ENCODE measurements around the gene GPR107.
"Not testable (repeated sequence)": the region's sequence is repeated elsewhere in the genome, so short reads cannot be mapped to it uniquely, and the experiment has no call there.

The GPR107 gene

DNA sequence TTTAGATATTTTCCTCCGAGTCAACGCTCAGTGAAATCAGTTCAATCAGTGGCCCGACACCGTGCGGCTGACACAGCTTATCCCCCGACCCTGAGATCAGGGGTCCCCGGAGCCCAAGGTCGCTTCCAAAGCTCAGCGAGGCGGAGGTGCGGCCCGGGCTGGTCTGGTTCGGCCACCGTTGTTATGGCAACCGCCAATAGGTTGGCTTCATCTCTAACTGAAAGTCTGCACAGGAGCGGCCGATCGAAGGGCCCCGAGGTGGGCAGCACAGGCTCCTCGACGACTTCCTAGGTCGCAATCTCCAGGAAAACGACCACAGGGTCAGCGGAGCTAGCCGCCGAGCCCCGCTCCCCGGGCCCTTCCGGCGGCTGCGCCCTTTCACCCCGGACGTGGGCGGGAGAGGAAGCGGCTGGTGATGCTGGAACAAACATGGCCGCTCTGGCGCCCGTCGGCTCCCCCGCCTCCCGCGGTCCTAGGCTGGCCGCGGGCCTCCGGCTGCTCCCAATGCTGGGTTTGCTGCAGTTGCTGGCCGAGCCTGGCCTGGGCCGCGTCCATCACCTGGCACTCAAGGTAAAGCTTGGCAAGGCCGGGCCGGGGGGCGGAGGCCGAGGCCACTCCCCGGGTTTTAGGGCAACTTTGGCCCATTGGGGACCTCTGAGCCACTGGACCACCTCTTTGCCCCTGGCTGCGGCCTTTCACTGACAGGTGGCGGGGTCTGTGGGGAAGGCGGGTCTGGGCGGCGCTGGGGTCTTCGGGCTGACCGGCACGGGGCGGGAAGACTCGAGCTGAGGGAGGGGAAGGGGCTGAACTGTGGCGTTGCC is at the start of gene GPR107:
GPR107 (plus strand) TSS at position 403 of the 821 bp plus-strand sequence; CDS start at position 430, 27 bp downstream.
- DNase-seq: peak; percentile 77

DNA sequence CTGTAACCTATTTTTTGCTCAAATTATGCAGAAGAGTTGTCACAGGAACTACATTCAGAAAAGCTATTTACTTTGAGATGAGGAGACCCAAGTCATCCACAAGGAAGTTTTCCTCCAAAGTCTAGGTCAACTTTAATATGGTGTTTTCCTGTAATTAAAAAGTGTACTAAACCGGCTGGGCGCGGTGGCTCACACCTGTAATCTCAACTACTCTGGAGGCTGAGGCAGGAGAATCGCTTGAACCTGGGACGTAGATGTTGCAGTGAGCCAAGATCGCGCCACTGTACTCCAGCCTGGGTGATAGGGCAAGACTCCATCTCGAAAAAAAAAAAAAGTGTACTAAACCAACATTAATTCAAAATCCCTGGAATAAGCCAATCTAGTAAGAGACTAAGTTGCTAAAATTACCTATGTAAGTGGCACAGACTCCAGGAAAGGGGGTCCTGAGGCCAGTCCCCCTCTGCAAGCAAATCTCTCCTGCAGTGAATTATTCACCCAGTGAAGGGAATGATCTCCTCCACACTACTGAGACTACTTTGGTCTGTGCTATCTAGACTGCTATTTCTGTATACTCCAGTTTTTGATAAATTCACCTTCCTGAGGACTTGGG is 49.7 kb upstream of the GPR107 start:
- no peak for DNase-seq

DNA sequence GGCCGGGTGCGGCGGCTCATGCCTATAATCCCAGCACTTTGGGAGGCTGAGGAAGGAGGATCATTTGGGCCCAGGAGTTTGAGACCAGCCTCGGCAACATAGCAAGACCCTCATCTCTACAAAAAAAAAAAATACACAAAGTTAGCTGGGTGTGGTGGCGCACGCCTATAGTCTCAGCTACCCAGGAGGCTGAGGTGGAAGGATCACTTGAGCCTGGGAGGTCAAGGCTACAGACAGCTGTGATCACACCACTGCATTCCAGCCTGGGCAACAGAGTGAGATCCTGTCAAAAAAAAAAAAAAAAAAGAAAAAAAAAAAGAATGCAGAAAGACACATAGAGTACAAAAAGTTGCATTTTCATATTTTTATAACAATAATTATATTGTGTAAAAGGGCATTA is 46.8 kb upstream of the GPR107 start:
- not testable (repeated sequence) for DNase-seq

DNA sequence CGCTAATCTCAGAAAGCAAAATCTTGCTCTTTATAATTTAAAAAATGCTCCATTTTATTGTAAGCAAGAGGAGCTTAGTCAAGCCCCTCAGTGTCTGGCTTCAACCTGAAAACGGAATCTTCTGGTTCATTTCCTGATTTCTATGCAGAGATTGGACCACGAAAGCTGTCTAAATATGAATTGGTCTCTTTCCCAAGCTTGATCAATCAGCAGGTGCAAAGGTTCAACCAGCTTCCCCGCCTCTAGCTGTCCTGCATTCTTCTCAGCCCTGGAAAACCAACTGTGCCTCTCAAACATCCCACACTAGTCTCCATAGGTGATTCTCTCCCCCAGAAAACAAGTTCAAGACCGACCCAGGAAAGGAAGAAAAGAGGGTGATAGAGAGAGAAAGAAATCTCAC is 45.2 kb upstream of the GPR107 start:
- no peak for DNase-seq

DNA sequence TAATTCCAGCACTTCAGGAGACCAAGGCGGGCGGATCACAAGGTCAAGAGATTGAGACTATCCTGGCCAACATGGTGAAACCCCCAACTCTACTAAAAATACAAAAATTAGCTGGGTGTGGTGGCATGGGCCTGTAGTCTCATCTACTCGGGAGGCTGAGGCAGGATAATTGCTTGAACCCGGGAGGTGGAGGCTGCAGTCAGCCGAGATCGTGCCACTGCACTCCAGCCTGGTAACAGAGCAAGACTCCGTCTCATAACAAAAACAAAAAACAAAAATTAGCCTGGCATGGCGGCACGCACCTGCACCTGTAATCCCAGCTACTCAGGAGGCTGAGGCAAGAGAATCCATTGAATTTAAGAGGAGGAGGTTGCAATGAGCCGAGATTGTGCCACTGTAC is 44.2 kb upstream of the GPR107 start:
- DNase-seq: not testable (repeated sequence)

DNA sequence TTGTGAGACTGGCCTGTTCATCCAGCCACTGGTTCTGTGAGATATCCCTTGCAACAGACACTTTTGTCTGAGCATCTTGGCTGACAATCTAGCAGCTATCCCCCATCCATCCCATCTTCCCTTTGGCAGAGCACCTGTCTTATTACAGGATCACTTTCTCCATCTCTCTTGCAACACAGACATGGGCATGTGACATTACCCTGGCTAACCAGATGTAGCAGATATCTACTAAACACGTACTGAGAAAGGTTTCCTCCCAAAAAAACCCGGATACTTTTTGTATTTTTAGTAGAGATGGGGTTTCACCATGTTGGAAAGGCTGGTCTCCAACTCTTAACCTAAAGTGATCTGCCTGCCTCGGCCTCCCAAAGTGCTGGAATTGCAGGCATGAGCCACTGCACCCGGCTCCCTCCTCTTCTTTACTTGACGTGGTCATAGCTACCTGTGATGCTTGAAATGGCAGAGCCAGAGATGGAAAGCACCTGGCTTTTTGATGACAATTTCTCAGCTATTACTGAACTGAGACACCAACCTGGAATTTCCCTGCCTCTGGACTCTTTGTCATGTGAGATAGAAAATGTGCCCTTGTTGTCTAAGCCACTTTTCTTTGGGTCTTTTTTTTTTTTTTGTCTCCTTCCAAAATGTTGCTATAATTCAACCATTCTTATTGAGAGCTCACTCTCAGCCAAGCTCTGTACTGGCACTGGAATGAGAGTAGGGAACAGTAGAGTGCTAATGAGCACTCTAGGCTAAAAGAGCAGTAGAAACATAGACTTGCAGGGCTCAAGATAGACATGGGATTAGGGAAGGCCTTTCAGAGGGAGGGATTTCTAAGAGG is 43.3 kb upstream of the GPR107 start:
- no peak for DNase-seq

DNA sequence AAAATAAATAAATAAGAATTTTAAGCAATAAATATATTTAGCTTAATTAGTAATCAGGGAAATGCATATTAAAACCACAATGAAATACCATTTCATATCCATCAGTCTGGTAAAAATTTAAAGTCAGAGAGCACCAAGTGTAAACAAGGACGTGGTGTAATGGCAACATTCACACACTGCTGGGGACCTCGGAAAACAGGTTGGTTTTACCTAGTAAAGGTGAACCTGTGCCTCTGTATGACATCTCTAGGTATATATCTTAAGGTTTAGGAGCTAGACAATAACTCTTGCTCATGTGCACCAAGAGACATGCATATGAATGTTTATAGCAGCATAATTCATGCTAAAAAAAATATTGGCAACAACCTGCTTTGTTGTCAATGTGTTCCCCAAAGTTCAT is 40.4 kb upstream of the GPR107 start:
- no peak for DNase-seq

DNA sequence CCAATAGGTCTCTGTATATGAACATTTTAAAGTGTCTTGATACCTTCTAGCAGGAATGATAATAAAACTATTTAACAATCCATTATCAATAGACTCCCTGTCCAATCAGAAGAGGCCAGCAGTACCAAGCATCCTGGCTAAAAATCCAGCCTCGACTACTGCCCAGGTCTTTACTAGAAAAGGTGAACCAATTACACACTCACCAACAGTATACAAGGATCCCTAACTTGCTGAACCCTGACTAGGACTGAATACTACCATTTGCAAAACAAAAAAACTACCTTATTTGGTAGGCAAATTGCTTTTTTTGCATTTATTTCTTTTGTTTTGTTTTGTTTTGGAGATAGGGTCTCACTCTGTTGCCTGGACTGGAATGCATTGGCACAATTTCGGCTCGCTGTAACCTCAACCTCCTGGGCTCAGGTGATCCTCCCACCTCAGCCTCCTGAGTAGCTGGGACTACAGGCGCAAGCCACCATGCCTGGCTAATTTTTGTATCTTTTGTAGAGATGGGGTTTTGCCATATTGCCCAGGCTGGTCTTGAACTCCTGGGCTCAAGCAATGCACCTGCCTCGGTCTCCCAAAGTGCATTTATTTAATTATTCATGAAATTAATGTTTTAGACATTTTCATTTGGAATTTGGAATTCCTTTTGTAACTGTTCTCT is 38.2 kb upstream of the GPR107 start:
- no peak for DNase-seq

DNA sequence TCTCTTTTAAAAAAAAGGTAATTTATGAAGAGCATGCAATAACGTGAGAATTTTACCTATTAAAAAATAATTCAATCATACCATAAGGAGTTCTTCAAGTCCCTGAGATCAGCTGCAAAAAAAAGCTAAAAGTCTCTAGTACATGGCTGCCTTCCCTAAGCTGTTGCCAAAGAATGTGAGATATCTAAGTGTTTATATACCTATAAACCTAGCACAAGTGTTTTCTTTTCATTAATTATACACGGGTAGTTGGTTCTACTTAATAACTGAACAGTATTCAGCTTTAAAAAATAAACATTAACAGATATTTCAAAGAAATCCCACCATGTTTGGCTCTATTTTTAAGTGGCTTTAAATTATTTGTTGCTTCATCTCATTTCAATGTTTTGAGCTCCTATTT is 36.6 kb upstream of the GPR107 start:
- no peak for DNase-seq

DNA sequence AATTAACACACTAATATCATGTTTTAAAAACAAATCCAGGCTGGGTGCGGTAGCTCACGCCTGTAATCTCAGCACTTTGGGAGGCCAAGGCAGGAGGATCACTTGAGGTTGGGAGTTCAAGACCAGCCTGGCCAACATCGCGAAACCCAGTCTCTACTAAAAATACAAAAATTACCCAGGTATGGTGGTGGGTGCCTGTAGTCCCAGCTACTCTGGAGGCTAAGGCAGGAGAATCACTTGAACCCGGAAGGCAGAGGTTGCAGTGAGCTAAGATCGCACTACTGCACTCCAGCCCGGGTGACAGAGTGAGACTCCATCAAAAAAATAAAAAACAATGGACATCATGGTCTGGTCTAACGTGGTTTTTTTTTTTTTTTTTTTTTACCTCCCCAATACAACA is 36.2 kb upstream of the GPR107 start:
- DNase-seq: not testable (repeated sequence)

DNA sequence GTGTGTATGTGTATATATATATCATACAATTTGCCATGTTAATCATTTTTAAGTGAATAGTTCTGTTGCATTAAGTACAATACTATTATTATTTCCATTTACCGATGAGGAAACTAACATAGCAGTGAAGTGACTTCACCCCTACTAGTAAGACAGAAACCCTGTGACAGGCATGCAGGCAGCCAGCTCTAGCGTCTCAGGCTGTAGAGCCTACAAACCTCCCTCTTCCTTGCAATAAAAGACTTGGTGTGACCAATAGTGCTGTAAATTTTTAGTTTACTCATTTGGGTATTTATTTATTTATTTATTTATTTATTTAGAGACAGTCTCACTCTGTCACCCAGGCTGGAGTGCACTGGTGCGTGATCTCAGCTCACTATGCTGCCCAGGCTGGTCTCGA is 35.4 kb upstream of the GPR107 start:
- DNase-seq: no peak

DNA sequence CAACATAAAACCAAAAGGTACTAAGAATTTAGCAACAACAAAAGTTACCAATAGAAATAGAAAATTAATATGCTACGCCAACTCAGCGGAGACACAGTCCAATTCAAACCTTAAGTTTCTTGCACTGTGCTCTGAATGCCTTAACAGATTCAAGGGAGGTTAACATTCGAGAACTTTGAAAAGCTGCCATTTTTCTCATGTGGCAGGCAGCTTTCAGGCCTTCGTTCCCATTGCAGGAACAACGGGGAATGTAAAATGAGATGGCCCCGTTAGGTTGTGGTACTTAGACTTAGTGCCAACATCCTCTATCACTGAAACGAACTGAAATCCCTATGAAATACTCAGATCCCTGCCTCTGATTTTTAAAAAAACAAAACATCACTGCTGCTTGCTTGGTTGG is 33.1 kb upstream of the GPR107 start:
- DNase-seq: no peak

DNA sequence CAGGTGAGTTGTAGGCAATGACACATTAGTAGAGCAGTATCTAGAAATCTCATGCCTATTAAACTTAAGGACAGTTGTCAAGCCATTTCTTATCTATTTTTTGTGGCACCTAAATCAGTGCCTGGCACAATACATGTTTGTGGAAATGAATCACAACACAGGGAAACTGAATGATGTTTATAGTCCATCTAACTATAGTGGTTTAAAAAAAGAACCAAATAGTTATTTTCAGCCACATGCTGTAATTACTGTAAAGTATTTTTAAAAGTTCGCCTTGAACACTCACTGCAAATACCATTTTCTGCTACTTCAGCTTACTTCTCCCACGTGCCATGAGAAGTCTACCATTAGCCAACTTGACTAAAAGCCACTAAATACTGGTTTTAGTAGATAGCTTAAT is 32.6 kb upstream of the GPR107 start:
- no peak for DNase-seq

DNA sequence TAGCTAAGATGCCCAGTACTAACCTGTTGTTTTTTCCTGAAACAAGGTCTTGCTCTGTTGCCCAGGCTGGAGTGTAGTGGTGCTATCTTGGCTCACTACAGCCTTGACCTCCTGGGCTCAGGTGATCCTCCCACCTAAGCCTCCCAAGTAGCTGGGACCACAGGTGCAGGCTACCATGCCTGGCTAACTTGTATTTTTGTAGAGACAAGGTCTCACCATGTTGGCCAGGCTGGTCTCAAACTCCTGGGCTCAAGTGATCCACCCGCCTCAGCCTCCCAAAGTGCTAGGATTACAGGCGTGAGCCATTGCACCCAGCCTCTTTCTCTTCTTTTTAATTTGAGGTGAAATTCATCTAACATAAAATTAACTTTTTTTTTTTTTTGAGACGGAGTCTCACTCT is 31.9 kb upstream of the GPR107 start:
- not testable (repeated sequence) for DNase-seq

DNA sequence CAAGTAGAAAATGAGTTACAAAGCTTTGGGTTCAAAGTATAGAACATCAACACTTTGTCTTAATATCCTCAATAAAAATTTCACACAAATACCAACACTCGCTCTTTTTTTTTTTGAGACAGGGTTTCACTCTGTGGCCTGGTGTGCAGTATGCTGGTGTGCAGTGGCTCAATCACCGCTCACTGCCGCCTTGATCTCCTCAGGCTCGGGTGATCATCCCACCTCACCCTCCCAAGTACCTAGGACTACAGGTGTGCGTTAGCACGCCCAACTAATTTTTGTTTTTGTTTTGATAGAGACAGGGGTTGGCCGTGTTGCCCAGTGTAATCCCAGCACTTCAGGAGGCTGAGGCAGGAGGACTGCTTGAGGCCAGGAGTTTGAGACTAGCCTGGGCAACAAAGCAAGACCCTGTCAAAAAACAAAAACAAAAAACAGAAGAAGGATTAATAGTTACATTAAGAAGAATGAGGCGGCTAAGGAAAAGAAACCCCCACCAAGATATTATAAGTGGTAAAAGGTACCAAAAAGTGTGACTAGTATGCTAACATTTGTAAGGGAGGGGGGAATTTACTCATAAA is 31.1 kb upstream of the GPR107 start:
- DNase-seq: no peak

DNA sequence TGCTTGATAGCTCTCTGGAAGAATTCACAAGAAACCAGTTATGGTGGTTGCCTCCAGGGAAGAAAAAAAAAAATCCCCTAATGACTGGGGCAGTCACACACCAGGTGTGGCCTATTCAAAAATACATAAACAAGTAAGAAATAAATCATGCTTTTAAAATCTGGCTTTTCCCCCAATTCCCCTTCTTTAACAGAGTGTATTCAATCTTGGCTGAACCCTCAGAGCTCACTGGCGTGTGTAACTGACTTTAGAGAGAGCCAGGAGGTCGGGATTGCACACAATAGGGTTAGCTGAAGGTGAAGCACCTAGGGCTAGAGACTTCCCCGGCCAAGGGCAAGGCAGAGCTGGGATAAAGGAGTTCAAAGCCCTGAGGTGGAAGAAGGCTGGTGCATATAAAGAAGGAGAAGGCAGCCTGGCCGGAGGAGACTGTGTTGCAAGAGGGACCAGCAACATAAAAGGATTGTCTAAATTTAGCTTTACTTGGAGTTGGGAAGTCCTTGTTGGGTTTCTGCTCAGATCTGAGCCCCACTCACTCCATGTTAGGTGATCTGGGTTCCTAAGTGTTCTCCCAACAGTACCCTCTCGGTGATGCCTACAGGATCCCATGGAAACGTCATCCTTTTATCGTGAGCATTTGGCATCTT is 30.4 kb upstream of the GPR107 start:
- no peak for DNase-seq

DNA sequence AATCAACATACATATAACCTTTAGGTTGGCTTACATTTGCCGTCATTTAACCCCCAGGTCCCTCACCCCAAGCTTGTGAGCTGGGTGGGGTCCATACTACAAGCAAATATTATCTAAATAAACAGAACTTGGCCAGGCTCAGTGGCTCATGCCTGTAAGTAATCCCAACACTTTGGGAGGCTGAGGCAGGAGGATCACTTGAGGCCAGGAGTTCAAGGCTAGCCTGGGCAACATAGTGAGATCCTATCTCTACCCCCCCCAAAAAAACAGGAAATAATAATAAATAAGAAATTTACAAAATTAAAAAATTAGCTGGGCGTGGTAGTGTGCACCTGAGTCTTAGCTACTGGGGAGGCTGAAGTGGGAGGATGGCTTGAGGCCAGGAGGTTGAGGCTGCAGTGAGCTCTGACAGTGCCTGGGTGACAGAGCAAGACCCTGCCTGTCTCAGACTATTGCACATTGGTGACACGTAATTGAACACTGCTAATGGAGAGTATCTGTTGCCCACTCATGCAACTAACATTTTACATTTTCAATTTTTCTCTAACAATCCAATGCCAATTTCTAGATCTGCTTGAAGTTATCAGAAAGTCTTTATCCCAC is 29.6 kb upstream of the GPR107 start:
- no peak for DNase-seq

DNA sequence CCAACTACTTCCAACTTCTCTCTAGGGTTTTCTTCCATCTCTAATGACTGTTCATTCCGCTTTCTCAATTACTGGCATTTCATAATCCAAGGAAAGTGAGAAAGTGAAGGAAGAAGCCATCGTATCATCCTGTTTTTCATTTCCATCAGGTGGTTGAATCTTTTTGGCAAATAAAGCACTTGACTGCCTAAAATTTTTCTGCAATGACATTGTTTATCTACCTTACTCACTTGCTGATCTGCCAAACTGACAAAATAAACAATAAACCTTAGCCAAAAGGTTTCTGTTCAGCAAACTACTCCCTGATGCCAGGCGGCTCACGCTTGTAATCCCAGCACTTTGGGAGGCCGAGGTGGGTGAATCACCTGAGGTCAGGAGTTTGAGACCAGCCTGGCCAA is 29.1 kb upstream of the GPR107 start:
- DNase-seq: no peak

DNA sequence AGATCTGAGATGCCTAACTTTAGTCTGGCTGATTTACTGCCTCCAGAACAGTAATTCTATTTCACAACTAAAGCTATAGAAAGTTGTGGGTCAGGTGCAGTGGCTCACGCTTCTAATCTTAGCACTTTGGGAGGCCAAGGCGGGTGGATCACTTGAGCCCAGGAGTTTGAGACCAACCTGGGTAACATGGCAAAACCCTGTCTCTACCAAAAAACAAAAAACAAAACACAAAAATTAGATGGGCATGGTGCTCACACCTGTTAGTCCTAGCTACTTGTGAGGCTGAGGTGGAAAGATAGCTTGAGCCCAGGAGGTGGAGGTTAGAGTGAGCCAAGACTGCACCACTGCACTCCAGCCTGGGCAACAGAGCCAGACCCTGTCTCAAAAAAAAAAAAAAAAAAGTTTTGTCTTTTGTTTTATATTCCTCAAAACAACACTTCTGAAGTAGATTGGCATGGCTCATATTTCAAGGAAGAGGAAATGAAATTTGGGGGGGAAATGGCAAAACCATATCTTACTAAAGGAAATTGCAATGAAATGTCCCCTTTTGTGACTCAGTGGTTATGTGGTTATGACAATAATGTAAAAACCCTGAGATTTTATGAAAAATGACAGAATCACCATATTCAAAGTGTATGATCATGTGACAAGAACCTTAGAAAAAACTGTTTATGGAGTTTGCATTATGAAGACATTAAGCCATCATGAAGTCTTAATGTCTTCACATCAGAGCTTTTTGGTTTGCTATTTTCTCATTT is 26.9 kb upstream of the GPR107 start:
- DNase-seq: no peak

DNA sequence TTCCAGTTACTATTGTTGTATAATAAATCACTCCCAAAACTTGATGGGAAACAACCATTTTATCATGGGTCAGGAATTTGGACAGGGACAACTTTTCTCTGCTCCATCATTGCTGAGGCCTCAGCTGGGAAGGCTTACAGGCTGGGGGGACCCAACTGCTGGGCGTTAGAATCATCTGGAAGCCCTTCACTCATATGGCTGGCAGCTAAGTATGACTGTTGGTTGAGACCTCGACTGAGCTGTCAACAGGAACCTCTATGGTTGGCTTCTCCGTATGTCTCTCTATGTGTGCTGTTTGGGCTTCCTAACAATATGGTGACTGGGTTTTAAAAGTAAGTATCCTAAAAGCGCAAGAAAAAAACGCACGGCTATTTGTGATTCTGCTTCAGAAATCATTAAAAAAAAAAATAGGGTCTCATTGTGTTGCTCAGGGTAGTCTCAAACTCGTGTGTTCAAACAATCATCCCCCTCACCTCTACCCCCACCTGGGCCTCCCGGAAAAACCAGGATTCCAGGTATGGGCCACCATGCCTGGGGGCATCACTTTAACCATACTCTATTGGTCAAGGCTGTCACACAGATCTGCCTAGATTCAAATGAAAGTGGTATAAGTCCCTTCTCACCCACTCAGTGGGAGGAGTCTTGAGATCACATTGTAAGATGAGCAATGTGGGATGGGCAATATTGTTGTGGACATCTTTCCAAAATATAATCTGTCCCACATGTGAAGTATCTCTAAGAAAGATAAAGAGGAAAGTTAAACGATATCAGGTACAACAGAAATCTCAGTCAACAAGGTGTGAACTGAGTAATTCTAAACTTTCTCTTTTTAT is 26.0 kb upstream of the GPR107 start:
- no peak for DNase-seq
